CD4-positive, alpha-beta T cell treated with Interleukin-12 subunit alpha and Interleukin-12 subunit beta, for 1 hour (primary cell): ENCODE measurements around the gene SP2.

Source experiments
- DNase-seq: peaks from one replicate; pipeline ENCODE4 v3.0.0-alpha.2; 2020

SP2 gene

DNA sequence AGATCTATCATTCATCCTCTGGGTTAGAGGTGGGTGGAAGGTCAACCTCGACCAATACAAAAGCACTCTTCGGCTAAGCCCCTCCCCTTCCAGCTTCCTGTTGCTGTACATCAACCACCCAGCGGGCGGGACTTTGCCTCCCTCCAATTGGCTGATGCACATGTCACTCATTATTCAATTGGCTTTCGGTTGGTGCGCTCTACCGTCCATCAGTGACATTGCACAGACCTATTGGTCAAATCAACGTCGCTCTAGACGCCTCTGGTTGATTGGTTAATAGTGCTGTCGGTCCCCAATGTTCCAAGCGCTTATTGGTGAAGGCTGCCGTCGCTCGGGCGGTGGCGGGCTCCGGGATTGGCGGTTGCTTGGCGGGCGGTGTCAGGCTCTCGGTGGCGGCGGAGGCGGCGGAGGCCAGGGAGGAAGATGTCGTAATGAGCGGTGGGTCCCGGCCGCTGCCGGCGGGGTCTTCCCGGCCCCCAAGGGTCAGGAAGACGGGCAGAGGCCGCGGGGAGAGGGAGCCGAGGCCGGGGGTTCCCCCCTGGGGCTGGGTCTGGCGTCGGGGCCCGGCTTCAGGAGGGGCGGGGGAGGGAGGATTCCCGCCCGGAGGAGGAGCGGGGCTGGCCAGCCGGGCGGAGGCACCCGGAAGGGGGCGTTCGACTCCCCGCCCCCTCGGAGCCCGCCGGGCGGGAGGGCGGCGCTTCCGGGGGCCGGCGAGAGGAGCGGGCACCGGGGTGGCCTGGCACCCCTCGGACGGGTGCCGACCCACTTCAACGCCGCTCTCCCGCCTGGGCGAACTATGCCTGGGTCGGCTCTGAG is at the start of gene SP2:
TSS of gene SP2 (plus strand) at position 381 of the 816 bp plus-strand sequence. CDS start at position 432, 51 bp downstream.
- DNase-seq: peak; percentile 100

- no peak for DNase-seq
Measured at GRCh38 chr17:47846716-47847340, 49.2 kb upstream of the SP2 start.

DNA sequence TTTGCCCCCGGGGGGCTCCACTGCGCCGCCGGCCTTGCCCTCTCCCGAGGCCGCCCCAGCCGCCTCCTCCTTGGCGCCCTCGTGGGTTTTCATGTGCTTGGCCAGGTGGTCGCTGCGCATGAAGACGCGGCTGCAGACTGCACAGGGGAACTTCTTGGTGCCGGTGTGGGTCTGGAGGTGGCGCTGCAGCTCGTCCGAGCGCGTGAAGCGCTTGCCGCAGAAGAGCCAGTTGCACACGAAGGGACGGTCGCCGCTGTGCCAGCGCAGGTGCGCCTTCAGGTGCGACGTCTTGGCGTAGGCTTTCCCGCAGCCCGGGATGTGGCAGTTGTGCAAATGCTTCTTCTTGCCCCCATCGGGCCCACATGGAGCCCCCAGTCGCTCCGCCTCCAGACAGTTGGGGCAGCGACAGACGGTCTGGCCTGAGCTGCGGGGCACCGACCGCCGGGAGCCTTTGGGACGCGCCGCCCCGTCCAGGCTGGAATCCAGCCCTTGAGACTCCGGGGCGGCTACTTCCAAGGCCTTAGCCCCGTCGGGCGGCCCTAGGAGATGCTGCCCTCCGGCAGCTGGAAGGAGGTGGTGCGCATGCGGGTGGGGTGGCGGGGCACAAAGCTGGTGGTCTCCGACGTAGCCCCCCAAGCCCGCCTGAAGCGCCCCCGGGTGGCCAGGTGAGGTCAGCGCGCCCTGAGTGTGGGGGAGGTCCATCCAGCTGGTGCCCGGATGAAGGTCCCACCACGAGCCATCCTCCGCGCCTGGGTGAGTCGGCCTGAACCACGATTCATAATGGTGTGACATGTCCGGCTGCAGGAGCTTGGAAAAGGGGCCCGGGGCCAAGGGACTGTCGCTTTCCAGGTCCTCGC is 48.5 kb upstream of the SP2 start:
- DNase-seq: peak; percentile 47

DNA sequence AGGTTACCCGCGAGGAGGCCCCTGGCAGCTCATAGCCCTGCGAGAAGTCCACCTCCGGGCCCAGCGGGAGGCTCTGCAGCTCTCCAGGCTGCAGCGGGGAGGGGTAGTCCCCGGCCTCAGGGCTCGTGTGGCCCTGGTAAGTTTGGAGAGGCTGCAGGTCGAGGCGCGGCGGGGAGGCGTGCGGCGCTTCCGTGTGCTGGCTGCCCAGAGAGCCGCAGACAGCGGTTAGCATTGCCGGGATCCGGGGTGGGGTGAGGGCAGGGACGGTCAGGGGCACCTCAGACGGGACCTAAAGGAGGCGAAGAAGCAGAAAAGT is 47.9 kb upstream of the SP2 start:
- DNase-seq: no peak

DNA sequence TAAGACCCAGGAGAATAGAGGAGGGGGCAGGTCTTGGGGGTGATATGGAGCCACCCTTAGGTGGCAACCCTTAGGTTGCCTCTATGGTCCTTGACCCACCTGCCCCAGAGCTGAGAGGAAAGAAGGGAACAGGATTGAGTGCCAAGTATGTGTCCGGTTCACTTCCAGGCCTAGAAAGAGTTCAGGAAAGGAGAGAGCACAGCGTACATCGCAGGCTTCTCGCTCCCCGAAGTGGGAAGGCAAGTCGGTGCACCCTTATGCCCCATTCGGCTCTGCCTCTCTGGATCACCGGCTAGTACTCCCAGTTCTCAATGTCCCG is 45.7 kb upstream of the SP2 start:
- DNase-seq: no peak

DNA sequence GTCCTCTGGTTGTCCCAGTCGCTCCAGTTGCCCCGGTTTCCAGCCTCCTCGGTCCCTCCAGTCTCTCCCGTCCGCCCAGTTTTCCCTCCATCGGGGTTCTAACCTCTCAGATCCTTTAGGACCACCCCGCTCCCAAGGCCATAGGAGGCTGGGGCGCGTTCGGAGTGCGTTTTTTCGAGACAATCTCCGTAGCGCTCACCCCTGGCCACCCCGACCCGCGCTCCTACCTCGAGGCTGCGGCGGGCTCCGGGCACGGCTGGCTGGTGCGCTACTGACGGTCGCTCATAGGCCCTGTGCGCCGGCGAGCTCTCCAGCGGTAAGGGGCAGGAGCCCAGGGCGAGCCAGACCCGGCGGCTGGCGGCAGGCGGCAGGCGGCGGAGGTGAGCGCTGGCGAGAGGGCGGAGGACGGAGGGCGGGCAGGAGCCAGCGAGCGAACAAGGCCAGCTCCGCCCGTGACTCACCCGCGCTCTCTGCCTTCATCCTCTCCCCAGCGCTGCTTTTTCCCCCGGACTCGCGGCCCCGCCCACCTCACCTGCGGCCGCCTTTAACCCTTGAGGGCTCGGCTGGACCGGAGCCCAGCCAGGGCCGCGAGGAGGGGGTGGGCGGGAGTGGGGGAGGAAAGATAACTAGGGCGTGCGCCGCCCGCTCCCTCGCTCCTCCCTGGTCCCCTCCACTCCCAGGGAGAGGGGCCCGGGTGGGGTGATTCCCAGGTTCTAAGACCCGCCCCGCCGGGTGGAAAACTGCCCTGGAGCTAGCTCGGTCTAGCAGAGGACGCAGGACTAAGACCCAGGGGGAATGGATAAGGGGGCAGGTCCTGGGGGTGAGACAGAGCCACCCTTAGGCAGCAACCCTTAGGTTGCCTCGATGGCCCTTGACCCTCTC is 45.1 kb upstream of the SP2 start, which contains the start of gene SP6:
TSS of gene SP6 (minus strand) at position 472 of the 882 bp plus-strand sequence. CDS start 2,734 bp downstream, outside the sequence.
- peak; percentile 70 for DNase-seq

DNA sequence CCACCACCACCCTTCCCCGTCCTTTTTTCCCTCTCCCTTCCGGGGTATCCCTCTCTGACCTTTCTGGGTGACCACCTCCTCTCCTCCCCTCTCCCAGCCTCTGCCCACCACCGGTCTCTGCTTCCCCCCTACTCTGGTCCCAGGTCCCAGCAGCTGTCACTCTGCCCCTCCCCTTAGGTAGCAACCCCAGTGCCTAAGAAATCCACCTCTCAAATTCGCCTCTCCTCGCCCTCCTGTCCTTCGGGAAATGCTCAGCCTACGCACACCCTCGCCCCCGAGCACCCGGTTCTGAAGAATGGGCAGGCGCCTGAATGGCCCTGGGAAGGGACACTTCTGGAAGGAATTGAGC is 44.3 kb upstream of the SP2 start:
- DNase-seq: no peak

DNA sequence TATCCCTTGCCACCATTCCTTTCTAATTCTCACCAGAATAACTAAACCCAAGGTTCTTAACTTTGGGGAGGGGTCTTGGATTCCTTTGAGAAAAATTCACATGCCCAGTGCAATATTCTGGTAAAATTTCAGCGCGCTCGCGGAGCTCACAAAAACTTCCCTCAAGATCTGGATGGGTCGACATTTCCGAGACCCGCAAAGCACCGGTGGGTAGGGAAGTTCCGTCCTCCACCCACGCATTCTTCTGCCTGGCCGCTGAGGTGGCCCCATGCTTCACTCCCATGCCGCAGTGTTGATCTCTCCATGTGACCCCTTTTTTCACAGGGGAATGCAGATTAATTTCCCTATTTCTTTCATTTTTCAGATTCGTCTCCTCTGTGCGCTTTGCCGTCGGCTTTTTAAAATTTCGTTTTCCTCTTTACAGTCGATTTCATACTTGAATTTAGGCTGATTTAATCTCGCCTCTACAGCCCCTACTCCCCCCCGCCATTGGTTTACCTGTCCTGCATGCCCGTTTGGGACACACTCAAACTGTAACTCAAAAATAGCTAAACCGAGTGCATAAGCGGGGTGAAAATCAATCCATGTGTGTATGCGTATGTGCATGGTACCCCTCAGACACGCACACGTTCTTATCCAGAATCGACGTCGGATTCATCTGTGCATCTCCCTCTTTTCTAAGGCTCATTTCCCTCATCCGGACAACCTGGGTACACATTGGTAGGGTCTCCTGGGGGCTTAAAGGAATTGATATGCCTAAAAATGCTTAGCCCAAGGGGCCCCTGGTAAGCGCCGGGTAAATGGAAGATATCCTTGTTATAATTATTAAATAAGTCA is 43.7 kb upstream of the SP2 start:
- no peak for DNase-seq

DNA sequence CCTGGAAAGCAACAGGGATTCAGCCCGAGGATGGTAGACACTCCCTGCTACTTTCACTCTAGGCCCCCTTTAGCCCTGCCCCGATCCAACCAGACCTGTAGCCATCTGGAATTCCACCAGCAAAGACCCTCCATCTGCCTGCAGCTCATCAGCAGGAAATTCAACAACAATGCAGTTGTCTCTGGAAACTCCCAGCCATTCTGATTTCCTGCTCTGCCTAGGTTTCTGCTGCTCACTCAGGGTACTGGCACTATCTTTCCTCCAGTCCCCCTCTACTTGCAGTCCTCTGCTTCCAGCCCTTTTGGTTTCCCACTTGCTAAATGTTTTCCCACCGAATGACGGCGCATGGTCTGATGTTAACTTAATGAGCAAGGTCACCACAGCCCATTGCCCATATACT is 42.4 kb upstream of the SP2 start:
- no peak for DNase-seq

DNA sequence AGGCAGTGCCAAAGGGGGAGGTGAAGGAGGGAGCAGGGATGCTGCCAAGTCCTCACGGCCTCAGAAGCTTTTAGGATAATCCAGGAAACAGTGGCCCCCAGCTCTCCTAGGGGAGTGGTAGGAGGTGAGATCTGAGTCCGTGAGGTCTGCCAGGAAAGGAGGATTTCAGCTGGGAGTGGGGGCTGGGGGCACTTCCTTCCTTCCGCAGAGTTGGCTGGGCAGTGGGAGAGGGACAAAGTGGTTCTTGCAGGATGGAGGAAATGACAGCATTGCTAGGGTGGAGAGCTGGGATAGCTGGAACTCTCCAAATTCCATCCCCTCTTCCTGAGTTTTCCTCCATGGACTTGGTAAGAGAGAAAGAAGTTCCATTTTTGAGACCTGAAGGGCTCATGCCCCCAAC is 40.3 kb upstream of the SP2 start:
- no peak for DNase-seq

DNA sequence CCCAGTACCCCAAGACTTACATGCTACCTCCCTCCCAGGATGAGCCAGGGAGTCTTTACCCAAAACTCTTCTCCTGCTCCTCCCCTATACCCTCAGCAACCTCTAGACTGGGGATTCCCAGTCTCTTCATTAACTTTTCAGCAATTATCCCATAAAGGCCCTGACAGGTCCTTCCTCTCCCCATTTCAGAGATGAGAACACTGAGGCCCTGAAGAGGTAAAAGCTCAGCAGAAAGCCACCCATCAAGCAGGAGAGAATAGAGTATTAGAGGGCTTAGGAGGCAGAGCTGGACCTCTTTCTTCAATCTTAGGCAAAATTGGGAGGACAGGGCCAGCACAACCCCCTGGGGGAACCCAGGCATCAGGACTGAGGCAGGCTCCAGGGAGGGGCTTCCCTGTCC is 39.2 kb upstream of the SP2 start:
- DNase-seq: no peak

DNA sequence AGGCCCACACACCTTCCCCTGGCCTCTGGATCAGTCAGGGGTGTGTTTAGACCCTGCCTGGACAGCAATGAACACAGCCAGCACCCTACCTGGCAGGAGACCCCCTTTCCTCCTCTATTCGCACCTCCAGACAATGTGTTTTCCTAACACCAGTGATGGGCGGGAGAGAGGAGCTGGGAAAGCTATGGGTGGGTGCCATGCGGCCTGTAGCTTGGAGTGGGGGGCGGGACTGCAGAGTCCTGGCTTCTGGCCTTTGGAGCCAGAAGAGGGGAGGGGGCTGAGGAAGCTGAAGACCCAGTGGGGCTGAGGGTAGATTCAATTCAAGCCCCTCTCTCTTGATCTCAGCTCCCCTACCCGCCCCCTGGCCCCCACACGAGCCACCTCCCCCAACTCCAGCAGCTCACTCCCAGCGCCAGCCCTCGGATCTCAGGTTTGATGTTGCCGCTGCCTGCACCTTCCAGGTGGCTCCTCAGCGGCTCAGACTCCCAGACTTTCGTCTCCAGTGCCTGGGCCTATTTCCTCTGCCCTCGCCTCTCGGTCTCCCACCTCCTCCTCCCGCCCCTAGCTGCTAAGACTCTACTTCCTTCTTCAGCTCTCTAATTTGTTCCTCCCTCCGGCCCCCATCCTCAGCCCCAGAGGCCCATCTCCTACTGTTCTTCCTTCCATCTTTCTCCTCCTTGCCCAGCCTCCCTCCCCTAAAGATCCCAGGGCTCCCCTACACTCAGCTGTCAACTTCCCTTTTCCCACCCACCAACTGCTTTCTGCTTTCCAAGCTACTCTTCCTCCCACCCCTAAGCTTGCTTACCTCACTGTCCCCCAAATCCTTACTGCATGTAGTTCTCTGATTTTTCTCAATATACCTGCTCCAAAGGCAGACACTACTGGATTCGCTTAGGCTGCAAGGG is 38.2 kb upstream of the SP2 start:
- no peak for DNase-seq

DNA sequence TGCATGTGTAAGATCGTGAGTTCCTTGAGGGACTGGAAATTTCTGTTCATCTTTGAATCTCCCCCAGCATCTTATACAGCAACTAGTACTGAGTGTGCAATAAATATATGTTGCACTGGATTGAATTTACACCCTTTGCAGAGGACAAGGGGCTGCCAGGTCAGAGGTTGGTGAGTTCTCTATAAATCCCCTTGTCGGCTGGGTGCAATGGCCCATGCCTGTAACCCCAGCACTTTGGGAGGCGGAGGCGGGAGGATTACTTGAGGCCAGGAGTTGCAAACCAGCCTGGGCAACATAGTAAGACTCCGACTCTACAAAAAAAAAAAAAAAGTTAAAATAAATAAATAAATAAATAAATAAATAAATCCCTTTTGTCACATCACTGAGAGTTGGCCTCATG is 35.6 kb upstream of the SP2 start:
- no peak for DNase-seq

DNA sequence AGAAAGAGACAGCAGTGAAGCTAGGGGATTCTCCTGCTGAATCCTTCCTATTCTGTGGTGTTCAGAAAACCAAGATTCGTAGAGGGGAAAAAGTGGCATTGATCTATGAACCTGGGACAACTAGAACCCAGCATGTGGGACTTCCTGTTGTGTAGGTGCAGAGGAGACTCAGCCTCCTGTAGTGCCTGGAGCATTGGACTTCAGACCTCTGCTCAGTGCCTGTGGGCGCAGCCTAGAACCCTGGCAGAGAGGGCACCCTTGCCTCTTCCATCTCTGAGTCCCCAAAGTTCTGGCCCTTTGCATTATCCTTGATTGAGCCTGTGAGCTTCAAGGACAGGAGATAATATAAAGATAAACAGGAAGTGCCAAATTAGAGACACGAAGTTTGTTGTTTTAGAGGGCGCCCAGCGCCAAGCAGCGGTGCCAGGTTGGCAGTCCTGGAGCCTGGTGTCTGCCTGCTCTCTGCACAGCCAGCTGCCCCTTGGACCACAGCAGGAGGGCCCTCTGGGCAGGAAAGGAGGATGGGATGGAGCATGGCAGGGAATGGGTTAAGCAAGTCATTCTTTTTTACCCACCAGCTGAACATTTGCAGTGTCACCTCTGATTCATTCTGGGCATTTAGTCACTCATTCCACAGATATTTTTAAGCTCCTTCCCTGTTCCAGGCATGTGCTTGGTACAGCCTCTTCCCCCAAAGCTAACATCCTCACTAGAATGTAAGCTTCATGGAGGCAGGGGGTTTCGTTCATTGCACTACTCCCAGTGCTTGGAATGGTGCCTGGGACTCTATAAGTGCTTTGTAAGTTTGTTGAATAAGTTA is 33.2 kb upstream of the SP2 start:
- DNase-seq: no peak

GRCh38 chr17:47864791-47865216 is 31.2 kb upstream of the SP2 start:
- DNase-seq: no peak

DNA sequence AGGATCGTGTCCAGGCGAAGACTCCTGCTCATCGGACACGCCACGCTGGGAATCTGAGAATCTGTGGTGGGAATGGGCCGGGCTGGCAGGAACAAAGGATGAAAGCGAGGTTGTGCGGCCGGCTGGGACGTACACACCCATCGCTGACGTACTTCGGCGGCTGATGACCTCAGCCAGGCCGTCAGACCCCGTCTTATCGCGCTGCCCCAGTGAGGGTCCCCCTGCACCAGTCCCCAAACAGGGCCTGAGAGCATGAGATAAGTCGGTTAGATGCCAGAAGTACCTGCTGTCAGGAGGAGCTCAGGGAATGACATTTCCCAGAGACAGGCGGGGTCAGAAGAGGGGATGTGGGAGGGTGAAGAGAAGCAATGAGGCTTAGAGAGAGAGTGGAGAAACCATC is 29.1 kb upstream of the SP2 start:
- DNase-seq: no peak

GRCh38 chr17:47867813-47868533 is 28.1 kb upstream of the SP2 start:
- DNase-seq: no peak

DNA sequence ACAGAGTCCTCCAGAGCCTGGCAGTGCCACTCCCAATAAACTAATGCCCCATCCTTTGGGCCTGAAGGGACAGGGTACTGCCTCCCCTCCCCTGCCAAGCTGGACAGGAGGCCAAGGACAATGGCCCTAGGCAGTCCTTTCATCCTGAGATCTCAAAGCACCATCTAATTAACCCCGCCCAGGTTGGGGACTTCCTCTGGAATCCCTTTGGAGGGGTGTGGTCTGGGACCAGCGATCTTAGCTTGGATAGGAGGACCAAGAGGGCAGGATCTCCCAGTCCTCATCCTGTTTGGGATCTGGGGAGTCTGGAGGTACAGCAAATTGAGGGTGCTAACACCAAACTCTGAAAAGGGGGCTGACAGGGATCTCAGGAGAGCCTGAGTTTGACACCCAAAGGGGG is 26.9 kb upstream of the SP2 start:
- no peak for DNase-seq

DNA sequence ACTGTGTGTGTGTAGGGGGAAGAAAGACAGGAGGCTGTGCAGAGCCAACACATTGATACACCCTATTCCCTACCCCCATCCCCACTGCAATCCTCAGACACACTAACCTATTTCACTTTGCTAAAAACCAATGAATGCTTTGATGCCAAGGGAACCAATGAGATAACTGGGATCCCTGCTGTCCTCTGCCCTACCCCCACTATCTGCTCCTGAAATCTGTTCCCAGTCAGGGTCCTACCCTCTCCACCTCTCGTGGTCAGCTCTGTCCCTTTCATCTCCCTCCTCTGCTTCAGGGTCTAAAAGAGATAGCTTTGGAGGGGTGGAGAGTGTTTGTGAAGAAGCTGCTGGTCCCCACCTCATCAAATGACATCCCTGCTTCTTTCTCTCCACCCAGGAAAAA is 26.0 kb upstream of the SP2 start:
- no peak for DNase-seq
